ENCODE measurements around the gene TNNT2. TPM values are rescaled to one million over a fixed set of nuclear protein-coding genes. Genes with fewer than 3 reads are reported as not detected.

TNNT2 gene
- total RNA-seq, 1 donor from 2014 or later: 3.3 TPM

DNA sequence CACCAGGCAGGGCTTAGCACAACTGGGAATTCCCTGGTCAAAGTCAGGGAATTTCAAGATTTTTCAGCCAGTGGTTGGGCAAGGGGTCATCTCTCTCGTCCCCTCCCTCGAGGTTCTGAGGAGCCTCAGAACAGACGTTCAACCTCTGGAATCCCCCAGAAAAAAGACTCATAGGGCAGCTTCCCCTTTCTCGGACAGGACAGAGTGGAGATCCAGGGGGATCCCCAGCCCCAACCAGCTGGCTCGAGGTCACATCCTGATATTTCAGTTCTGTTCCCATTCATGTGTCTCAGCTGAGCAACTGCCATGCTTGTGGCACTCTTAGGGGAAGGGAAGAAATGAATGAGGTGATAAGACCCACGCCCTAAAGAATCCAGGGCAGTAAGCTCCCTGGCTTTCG, 26.6 kb upstream of the TNNT2 start:
- H3K27ac Mint-ChIP-seq (ENCODE audit: unreplicated experiment): no peak overlapping the region
- no peak for DNase-seq (ENCODE audit: low spot score)
- H3K27me3 Mint-ChIP-seq (ENCODE audit: unreplicated experiment): peaks cover 8% of the 10 kb centered on the region
- TF ChIP-seq, protein P1, sequence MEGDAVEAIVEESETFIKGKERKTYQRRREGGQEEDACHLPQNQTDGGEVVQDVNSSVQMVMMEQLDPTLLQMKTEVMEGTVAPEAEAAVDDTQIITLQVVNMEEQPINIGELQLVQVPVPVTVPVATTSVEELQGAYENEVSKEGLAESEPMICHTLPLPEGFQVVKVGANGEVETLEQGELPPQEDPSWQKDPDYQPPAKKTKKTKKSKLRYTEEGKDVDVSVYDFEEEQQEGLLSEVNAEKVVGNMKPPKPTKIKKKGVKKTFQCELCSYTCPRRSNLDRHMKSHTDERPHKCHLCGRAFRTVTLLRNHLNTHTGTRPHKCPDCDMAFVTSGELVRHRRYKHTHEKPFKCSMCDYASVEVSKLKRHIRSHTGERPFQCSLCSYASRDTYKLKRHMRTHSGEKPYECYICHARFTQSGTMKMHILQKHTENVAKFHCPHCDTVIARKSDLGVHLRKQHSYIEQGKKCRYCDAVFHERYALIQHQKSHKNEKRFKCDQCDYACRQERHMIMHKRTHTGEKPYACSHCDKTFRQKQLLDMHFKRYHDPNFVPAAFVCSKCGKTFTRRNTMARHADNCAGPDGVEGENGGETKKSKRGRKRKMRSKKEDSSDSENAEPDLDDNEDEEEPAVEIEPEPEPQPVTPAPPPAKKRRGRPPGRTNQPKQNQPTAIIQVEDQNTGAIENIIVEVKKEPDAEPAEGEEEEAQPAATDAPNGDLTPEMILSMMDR (IDR thresholded peaks at IDR 0.05; ENCODE audit: unreplicated experiment): no peak
- no peak overlapping the region for H3K4me3 Mint-ChIP-seq (ENCODE audit: unreplicated experiment)
- H3K4me1 Mint-ChIP-seq (ENCODE audit: unreplicated experiment): no peaks in the 10 kb centered on the region
- H3K36me3 Mint-ChIP-seq (ENCODE audit: low read depth, unreplicated experiment): no peaks in the 10 kb centered on the region
- no peaks in the 10 kb centered on the region for H3K9me3 Mint-ChIP-seq (ENCODE audit: unreplicated experiment)

DNA sequence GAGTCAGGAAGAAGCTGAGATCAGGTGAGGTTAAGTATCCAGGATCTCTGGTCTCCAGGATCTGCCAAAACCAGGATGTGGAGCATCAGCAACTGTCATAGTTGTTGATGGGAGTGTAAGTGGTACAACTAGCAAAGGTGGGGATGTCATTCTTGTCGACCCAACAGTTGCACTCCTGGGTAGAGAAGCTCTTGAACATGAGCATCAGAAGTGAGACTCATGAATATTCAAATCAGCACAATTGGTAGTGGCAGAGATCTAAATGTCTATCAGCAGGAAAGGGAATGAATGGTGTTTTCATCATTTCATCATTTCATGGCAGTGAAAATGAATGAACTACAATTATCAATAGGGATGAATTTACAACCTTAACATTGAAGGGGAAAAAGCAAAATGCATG, 25.9 kb upstream of the TNNT2 start:
- DNase-seq (ENCODE audit: low spot score): no peak
- Mint-ChIP-seq H3K9me3 (ENCODE audit: unreplicated experiment) (no peaks in the 10 kb centered on the region), H3K36me3 (ENCODE audit: low read depth, unreplicated experiment) (no peaks in the 10 kb centered on the region), H3K27me3 (ENCODE audit: unreplicated experiment) (peaks cover 8% of the 10 kb centered on the region), H3K4me3 (ENCODE audit: unreplicated experiment) (no peak overlapping the region), H3K4me1 (ENCODE audit: unreplicated experiment) (no peaks in the 10 kb centered on the region), H3K27ac (ENCODE audit: unreplicated experiment) (no peak overlapping the region)
- TF ChIP-seq, protein P1 (IDR thresholded peaks at IDR 0.05; ENCODE audit: unreplicated experiment): no peak

GRCh38 chr1:201401700-201402099, 24.2 kb upstream of the TNNT2 start:
- Mint-ChIP-seq H3K27ac (ENCODE audit: unreplicated experiment) (no peak overlapping the region), H3K4me1 (ENCODE audit: unreplicated experiment) (no peaks in the 10 kb centered on the region)
- TF ChIP-seq, protein P1 (IDR thresholded peaks at IDR 0.05; ENCODE audit: unreplicated experiment): no peak

DNA sequence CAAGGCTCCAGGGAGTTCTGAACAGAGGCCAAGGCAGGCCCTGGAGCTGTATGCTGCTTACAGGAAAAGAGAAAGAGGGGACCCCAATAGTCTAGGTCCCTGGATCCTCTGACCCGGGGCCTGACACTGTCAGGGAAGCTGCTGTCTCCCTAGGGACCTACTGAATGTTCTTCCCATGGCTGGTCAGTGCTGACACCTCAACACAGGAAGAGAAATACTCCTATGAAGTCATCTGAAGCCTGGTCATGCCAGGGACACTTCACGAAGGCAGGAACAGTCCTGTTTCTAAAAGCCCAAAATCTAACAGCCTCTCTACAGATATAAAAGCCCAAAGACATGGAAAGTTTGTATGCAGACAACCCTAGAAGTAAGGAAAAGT, 23.4 kb upstream of the TNNT2 start:
- Mint-ChIP-seq H3K4me1 (ENCODE audit: unreplicated experiment) (no peaks in the 10 kb centered on the region), H3K27ac (ENCODE audit: unreplicated experiment) (no peak overlapping the region), H3K4me3 (ENCODE audit: unreplicated experiment) (peak overlapping the region; percentile 49), H3K9me3 (ENCODE audit: unreplicated experiment) (no peaks in the 10 kb centered on the region), H3K36me3 (ENCODE audit: low read depth, unreplicated experiment) (peaks cover 5% of the 10 kb centered on the region), H3K27me3 (ENCODE audit: unreplicated experiment) (peaks cover 15% of the 10 kb centered on the region)
- TF ChIP-seq, protein P1 (IDR thresholded peaks at IDR 0.05; ENCODE audit: unreplicated experiment): no peak
- no peak for DNase-seq (ENCODE audit: low spot score)

More at GRCh38 chr1:201401700-201402099, 24.2 kb upstream of the TNNT2 start:
- Mint-ChIP-seq H3K4me3 (ENCODE audit: unreplicated experiment) (no peak overlapping the region), H3K36me3 (ENCODE audit: low read depth, unreplicated experiment) (peaks cover 5% of the 10 kb centered on the region), H3K27me3 (ENCODE audit: unreplicated experiment) (peaks cover 13% of the 10 kb centered on the region), H3K9me3 (ENCODE audit: unreplicated experiment) (no peaks in the 10 kb centered on the region)
- DNase-seq (ENCODE audit: low spot score): no peak

GRCh38 chr1:201400212-201400851, 22.9 kb upstream of the TNNT2 start:
- Mint-ChIP-seq H3K9me3 (ENCODE audit: unreplicated experiment) (no peaks in the 10 kb centered on the region), H3K36me3 (ENCODE audit: low read depth, unreplicated experiment) (peaks cover 5% of the 10 kb centered on the region), H3K27ac (ENCODE audit: unreplicated experiment) (no peak overlapping the region), H3K4me3 (ENCODE audit: unreplicated experiment) (peak overlapping the region; percentile 49), H3K27me3 (ENCODE audit: unreplicated experiment) (peaks cover 15% of the 10 kb centered on the region), H3K4me1 (ENCODE audit: unreplicated experiment) (no peaks in the 10 kb centered on the region)
- TF ChIP-seq, protein P1 (IDR thresholded peaks at IDR 0.05; ENCODE audit: unreplicated experiment): no peak
- DNase-seq (ENCODE audit: low spot score): no peak

Data from endothelial cell (in vitro differentiated cells).